MM.1S (cell line): ENCODE measurements around the gene WFDC6.

Experiments used
- DNase-seq: peaks from one replicate; pipeline ENCODE4 v3.0.0-alpha.2; 2015
- H2AFZ ChIP-seq: fragments of 300-600 bp; sonication (generic); 2 replicates; pipeline ENCODE4 v1.6.0; 2016; ENCODE audit warnings: antibody characterized with exemption, low read length
- H3F3A ChIP-seq: fragments of 300-600 bp; sonication (generic); 2 replicates; pipeline ENCODE4 v1.6.1; 2016; ENCODE audit warnings: mild to moderate bottlenecking, antibody characterized with exemption, low read length, moderate library complexity, mixed read lengths; ENCODE audit not compliant: insufficient read depth
- H3K27ac ChIP-seq: fragments of 300-600 bp; sonication (generic); 2 replicates; pipeline ENCODE4 v1.5.1; 2016; ENCODE audit warnings: mild to moderate bottlenecking, low read length
- H3K27me3 ChIP-seq: fragments of 300-600 bp; sonication (generic); replicated peaks from 2 replicates; pipeline ENCODE4 v1.6.0; 2016; ENCODE audit warnings: low read length; ENCODE audit not compliant: insufficient read depth
- H3K36me3 ChIP-seq: fragments of 300-600 bp; sonication (generic); replicated peaks from 2 replicates; pipeline ENCODE4 v1.6.1; 2016; ENCODE audit warnings: mild to moderate bottlenecking, low read length, mixed read lengths; ENCODE audit not compliant: insufficient read depth
- H3K4me1 ChIP-seq: fragments of 300-600 bp; sonication (generic); 2 replicates; pipeline ENCODE4 v1.6.1; 2016; ENCODE audit warnings: low read length, mixed read lengths
- H3K4me2 ChIP-seq: fragments of 300-600 bp; sonication (generic); 2 replicates; pipeline ENCODE4 v1.6.0; 2016; ENCODE audit warnings: low read depth, low read length
- H3K4me3 ChIP-seq: fragments of 300-600 bp; sonication (generic); 2 replicates; pipeline ENCODE4 v1.5.1; 2016; ENCODE audit warnings: low read length, mixed read lengths
- H3K79me2 ChIP-seq: fragments of 300-600 bp; sonication (generic); 2 replicates; pipeline ENCODE4 v1.6.1; 2016; ENCODE audit warnings: mixed run types, low read length, mixed read lengths
- H3K9ac ChIP-seq: fragments of 300-600 bp; sonication (generic); 2 replicates; pipeline ENCODE4 v1.6.1; 2016; ENCODE audit warnings: low read length, mixed read lengths
- H3K9me2 ChIP-seq: fragments of 300-600 bp; sonication (generic); replicated peaks from 2 replicates; pipeline ENCODE4 v1.6.1; 2016; ENCODE audit warnings: mild to moderate bottlenecking, low read length, mixed read lengths; ENCODE audit not compliant: insufficient read depth
- H3K9me3 ChIP-seq: fragments of 300-600 bp; sonication (generic); replicated peaks from 2 replicates; pipeline ENCODE4 v1.6.1; 2016; ENCODE audit warnings: mild to moderate bottlenecking, low read length, mixed read lengths; ENCODE audit not compliant: insufficient read depth
- H4K20me1 ChIP-seq: fragments of 300-600 bp; sonication (generic); 2 replicates; pipeline ENCODE4 v1.6.1; 2016; ENCODE audit warnings: mild to moderate bottlenecking, low read length, moderate library complexity, mixed read lengths; ENCODE audit not compliant: insufficient read depth
- EZH2phosphoT487 ChIP-seq: fragments of 300-600 bp; sonication (generic); IDR thresholded peaks from 2 replicates; pipeline ENCODE4 v1.6.1; 2018; ENCODE audit warnings: antibody characterized with exemption, low read length

Gene WFDC6

DNA sequence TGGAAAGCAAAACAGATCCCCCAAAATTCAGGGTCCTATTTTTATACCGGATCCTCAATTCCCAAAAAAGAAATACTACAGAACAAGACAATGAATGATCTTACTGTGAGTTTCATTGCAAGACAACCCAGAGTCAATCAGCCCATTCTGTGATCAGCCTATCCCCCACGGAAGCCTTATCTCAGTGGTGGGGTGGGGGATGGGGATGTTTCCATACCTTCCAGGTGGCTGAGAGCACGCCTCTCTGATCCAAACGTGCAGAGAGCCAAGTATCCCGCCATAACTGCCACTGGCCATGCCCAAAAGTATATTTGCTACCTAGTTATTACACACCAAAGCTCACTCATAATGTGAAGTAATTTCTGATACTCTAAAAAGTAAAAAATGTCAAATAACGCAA is 54.6 kb downstream of the WFDC6 start:
- Histone ChIP-seq H3K4me3 (no peak overlapping the region), H3K9me2 (no peaks in the 10 kb centered on the region), H3K79me2 (no peaks in the 10 kb centered on the region), H4K20me1 (no peaks in the 10 kb centered on the region), H3K9me3 (no peaks in the 10 kb centered on the region), H3K9ac (no peak overlapping the region), H3K36me3 (no peaks in the 10 kb centered on the region), H2AFZ (no peak overlapping the region), H3K4me2 (no peak overlapping the region), H3K27ac (no peak overlapping the region), H3K4me1 (no peaks in the 10 kb centered on the region), H3K27me3 (no peaks in the 10 kb centered on the region), H3F3A (no peaks in the 10 kb centered on the region)
- no peak for TF ChIP-seq EZH2phosphoT487
- DNase-seq = no peak
